ENCODE data around the gene ITPR3. TPM values are rescaled to one million over a fixed set of nuclear protein-coding genes. Genes with fewer than 3 reads are reported as not detected.
A peak's percentile ranks its signal among the peaks of the same experiment; 100 is the strongest.

Gene ITPR3
- total and polyA plus RNA-seq, 7 donors = 7.7 to 75.3 (median 10.2) TPM

GRCh38 chr6:33586108-33586640 is 34.9 kb upstream of the ITPR3 start:
- WGBS, 2 donors = 62 to 80% methylated on average over 9 of the region's 9 CpGs
- DNase-seq = no peak
- TF ChIP-seq CTCF (IDR thresholded peaks at IDR 0.05) (no peak), POLR2AphosphoS5 (IDR thresholded peaks at IDR 0.05) (no peak), POLR2A (IDR thresholded peaks at IDR 0.05) (no peak), EP300 (IDR thresholded peaks at IDR 0.05) (no peak)
- H3K27me3 ChIP-seq = no peaks in the 10 kb centered on the region
- intact Hi-C loops (cut with DNase I) = loop anchor here (5.0 to 10.0 kb wide), 2 partner anchors 176 to 569 kb away; no protein-coding TSS in a partner anchor
- H3K4me3 ChIP-seq = no peak overlapping the region
- peaks cover 0 to 17% (median 11%) of the 10 kb centered on the region in 4 donors for H3K4me1 ChIP-seq
- no peak overlapping the region for H3K27ac ChIP-seq
- H3K9me3 ChIP-seq = no peaks in the 10 kb centered on the region
- no peaks in the 10 kb centered on the region for H3K36me3 ChIP-seq

- H3K27me3 ChIP-seq = peaks cover 0 to 3% (median 0%) of the 10 kb centered on the region in 3 donors
- H3K4me3 ChIP-seq = no peak overlapping the region
- no peaks in the 10 kb centered on the region for H3K36me3 ChIP-seq
- no peaks in the 10 kb centered on the region for H3K9me3 ChIP-seq
- peaks cover 0 to 17% (median 11%) of the 10 kb centered on the region in 4 donors for H3K4me1 ChIP-seq
- intact Hi-C loops (cut with DNase I) = loop anchor here (5.0 to 10.0 kb wide), 2 partner anchors 175 to 567 kb away; no protein-coding TSS in a partner anchor
- TF ChIP-seq POLR2AphosphoS5 (IDR thresholded peaks at IDR 0.05) (no peak), CTCF (IDR thresholded peaks at IDR 0.05) (no peak), EP300 (IDR thresholded peaks at IDR 0.05) (no peak), POLR2A (IDR thresholded peaks at IDR 0.05) (no peak)
- 92% methylated on average over 8 of the region's 8 CpGs for WGBS, 2 donors
- H3K27ac ChIP-seq = no peak overlapping the region
- DNase-seq = no peak
Measured at GRCh38 chr6:33587529-33587928, 33.6 kb upstream of the ITPR3 start.

GRCh38 chr6:33588894-33589293 is 32.2 kb upstream of the ITPR3 start:
- 93 to 96% methylated on average over 4 of the region's 4 CpGs for WGBS, 2 donors
- peak overlapping the region in 2 of 4 donors; percentile 8 to 59 for H3K27ac ChIP-seq

GRCh38 chr6:33589392-33589730 is 31.8 kb upstream of the ITPR3 start:
- Histone ChIP-seq H3K27ac (peak overlapping the region in 3 of 4 donors; percentile 8 to 59 (median 34)), H3K4me3 (no peak overlapping the region), H3K27me3 (peaks cover 6 to 18% (median 8%) of the 10 kb centered on the region in 3 donors), H3K4me1 (peaks cover 0 to 18% (median 13%) of the 10 kb centered on the region in 4 donors), H3K36me3 (no peaks in the 10 kb centered on the region), H3K9me3 (no peaks in the 10 kb centered on the region)
- intact Hi-C loops (cut with DNase I) = loop anchor here (5.0 to 10.0 kb wide), 2 partner anchors 173 to 565 kb away; no protein-coding TSS in a partner anchor
- TF ChIP-seq POLR2AphosphoS5 (IDR thresholded peaks at IDR 0.05) = no peak
- peak in 1 of 4 experiments; percentile 12 for TF ChIP-seq CTCF (IDR thresholded peaks at IDR 0.05)
- TF ChIP-seq POLR2A (IDR thresholded peaks at IDR 0.05) = no peak
- TF ChIP-seq EP300 (IDR thresholded peaks at IDR 0.05) = no peak
- no peak for DNase-seq
- 13 to 65% methylated on average over 4 of the region's 4 CpGs for WGBS, 2 donors

More at GRCh38 chr6:33588894-33589293, 32.2 kb upstream of the ITPR3 start:
- no peaks in the 10 kb centered on the region for H3K36me3 ChIP-seq
- no peak overlapping the region for H3K4me3 ChIP-seq
- DNase-seq = no peak
- peaks cover 6 to 16% (median 8%) of the 10 kb centered on the region in 3 donors for H3K27me3 ChIP-seq
- TF ChIP-seq POLR2A (IDR thresholded peaks at IDR 0.05) (no peak), EP300 (IDR thresholded peaks at IDR 0.05) (no peak), CTCF (IDR thresholded peaks at IDR 0.05) (no peak), POLR2AphosphoS5 (IDR thresholded peaks at IDR 0.05) (no peak)
- H3K9me3 ChIP-seq = no peaks in the 10 kb centered on the region
- peaks cover 0 to 18% (median 13%) of the 10 kb centered on the region in 4 donors for H3K4me1 ChIP-seq
- intact Hi-C loops (cut with DNase I) = loop anchor here (5.0 to 10.0 kb wide), 2 partner anchors 173 to 566 kb away; no protein-coding TSS in a partner anchor

Data from sigmoid colon (tissue), 7 donors.